DOHH2 (cell line): ENCODE measurements around the gene SPA17.

Source experiments
- H3F3A ChIP-seq: fragments of 200-600 bp; sonication (generic), shearing (Covaris generic); 2 replicates; pipeline ENCODE4 v1.6.0; 2016; ENCODE audit warnings: antibody characterized with exemption, mild to moderate bottlenecking; ENCODE audit not compliant: control insufficient read depth, insufficient read depth
- H3K27ac ChIP-seq: fragments of 200-600 bp; sonication (generic); 2 replicates; pipeline ENCODE4 v1.5.1; 2014; ENCODE audit warnings: low read depth, mild to moderate bottlenecking, low read length, moderate library complexity
- H3K27me3 ChIP-seq: fragments of 200-600 bp; sonication (generic); 2 replicates; pipeline ENCODE4 v1.6.1; 2014; ENCODE audit warnings: mild to moderate bottlenecking, low read length, mixed read lengths; ENCODE audit not compliant: control insufficient read depth
- H3K36me3 ChIP-seq: fragments of 200-600 bp; sonication (generic); 2 replicates; pipeline ENCODE4 v1.6.1; 2014; ENCODE audit warnings: mild to moderate bottlenecking, low read length, moderate library complexity, mixed read lengths; ENCODE audit not compliant: control insufficient read depth
- H3K4me1 ChIP-seq: fragments of 200-600 bp; sonication (generic); 2 replicates; pipeline ENCODE4 v1.6.1; 2014; ENCODE audit warnings: mild to moderate bottlenecking, low read length, mixed read lengths; ENCODE audit not compliant: control insufficient read depth
- H3K4me2 ChIP-seq: fragments of 200-600 bp; sonication (generic); 2 replicates; pipeline ENCODE4 v1.6.0; 2014; ENCODE audit warnings: mild to moderate bottlenecking, low read length, moderate library complexity
- H3K4me3 ChIP-seq: fragments of 200-600 bp; sonication (generic); 2 replicates; pipeline ENCODE4 v1.5.1; 2014; ENCODE audit warnings: mild to moderate bottlenecking, low read length, mixed read lengths
- H3K79me2 ChIP-seq: fragments of 200-600 bp; sonication (generic); 2 replicates; pipeline ENCODE4 v1.6.1; 2014; ENCODE audit warnings: mild to moderate bottlenecking, low read length, mixed read lengths; ENCODE audit not compliant: control insufficient read depth
- H3K9me2 ChIP-seq: fragments of 200-600 bp; sonication (generic); replicated peaks from 2 replicates; pipeline ENCODE4 v1.6.1; 2014; ENCODE audit warnings: mild to moderate bottlenecking, low read length, mixed read lengths; ENCODE audit not compliant: control insufficient read depth
- H3K9me3 ChIP-seq: fragments of 200-600 bp; sonication (generic); 2 replicates; pipeline ENCODE4 v1.6.1; 2014; ENCODE audit warnings: antibody characterized with exemption, low read length, mixed read lengths; ENCODE audit not compliant: control insufficient read depth, insufficient read depth
- H4K20me1 ChIP-seq: fragments of 200-600 bp; sonication (generic); 2 replicates; pipeline ENCODE4 v1.6.0; 2014; ENCODE audit warnings: low read depth, mild to moderate bottlenecking, antibody characterized with exemption, low read length, moderate library complexity; ENCODE audit not compliant: control insufficient read depth, insufficient read depth
- EZH2phosphoT487 ChIP-seq: fragments of 200-600 bp; sonication (generic); IDR thresholded peaks from 2 replicates; pipeline ENCODE4 v1.6.1; 2017; ENCODE audit warnings: borderline replicate concordance, mild to moderate bottlenecking, antibody characterized with exemption, low read length, moderate library complexity, mixed read lengths
- TF ChIP-seq, protein P1 (sequence below): fragments of 200-600 bp; sonication (generic); IDR thresholded peaks from one replicate; pipeline ENCODE4 v1.5.1; 2014; ENCODE audit warnings: antibody characterized with exemption, mild to moderate bottlenecking, low read depth, low read length; ENCODE audit not compliant: poor library complexity, severe bottlenecking

The SPA17 gene

GRCh38 chr11:124643042-124643604 is 30.6 kb upstream of the SPA17 start:
- no peaks in the 10 kb centered on the region for H3K9me3 ChIP-seq
- no peak overlapping the region for H3K27ac ChIP-seq
- no peak overlapping the region for H3K4me3 ChIP-seq
- H3K9me2 ChIP-seq, result no peaks in the 10 kb centered on the region
- H3K4me1 ChIP-seq, result peaks cover 24% of the 10 kb centered on the region
- no peaks in the 10 kb centered on the region for H3K79me2 ChIP-seq
- peaks cover 4% of the 10 kb centered on the region; the same call in 1 of the 2 replicates for H3K36me3 ChIP-seq
- H3F3A ChIP-seq, result no peaks in the 10 kb centered on the region
- H4K20me1 ChIP-seq, result no peaks in the 10 kb centered on the region
- no peak for TF ChIP-seq EZH2phosphoT487
- TF ChIP-seq, protein P1, sequence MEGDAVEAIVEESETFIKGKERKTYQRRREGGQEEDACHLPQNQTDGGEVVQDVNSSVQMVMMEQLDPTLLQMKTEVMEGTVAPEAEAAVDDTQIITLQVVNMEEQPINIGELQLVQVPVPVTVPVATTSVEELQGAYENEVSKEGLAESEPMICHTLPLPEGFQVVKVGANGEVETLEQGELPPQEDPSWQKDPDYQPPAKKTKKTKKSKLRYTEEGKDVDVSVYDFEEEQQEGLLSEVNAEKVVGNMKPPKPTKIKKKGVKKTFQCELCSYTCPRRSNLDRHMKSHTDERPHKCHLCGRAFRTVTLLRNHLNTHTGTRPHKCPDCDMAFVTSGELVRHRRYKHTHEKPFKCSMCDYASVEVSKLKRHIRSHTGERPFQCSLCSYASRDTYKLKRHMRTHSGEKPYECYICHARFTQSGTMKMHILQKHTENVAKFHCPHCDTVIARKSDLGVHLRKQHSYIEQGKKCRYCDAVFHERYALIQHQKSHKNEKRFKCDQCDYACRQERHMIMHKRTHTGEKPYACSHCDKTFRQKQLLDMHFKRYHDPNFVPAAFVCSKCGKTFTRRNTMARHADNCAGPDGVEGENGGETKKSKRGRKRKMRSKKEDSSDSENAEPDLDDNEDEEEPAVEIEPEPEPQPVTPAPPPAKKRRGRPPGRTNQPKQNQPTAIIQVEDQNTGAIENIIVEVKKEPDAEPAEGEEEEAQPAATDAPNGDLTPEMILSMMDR, result no peak
- H3K27me3 ChIP-seq, result no peaks in the 10 kb centered on the region
- H3K4me2 ChIP-seq, result no peak overlapping the region

- H4K20me1 ChIP-seq, result no peaks in the 10 kb centered on the region
- peaks cover 24% of the 10 kb centered on the region for H3K4me1 ChIP-seq
- no peak overlapping the region for H3K4me3 ChIP-seq
- H3K27ac ChIP-seq, result no peak overlapping the region
- TF ChIP-seq, protein P1, result no peak
- no peak for TF ChIP-seq EZH2phosphoT487
- no peaks in the 10 kb centered on the region for H3K9me3 ChIP-seq
- H3F3A ChIP-seq, result no peaks in the 10 kb centered on the region
- H3K27me3 ChIP-seq, result no peaks in the 10 kb centered on the region
- H3K4me2 ChIP-seq, result peak overlapping the region; percentile 72
- H3K36me3 ChIP-seq, result peaks cover 4% of the 10 kb centered on the region; the same call in 1 of the 2 replicates
- no peaks in the 10 kb centered on the region for H3K79me2 ChIP-seq
- no peaks in the 10 kb centered on the region for H3K9me2 ChIP-seq
Observed at GRCh38 chr11:124643605-124644425, 29.9 kb upstream of the SPA17 start.

GRCh38 chr11:124644426-124645280 is 29.1 kb upstream of the SPA17 start:
- no peaks in the 10 kb centered on the region for H3K79me2 ChIP-seq
- H3K27ac ChIP-seq, result no peak overlapping the region
- peak overlapping the region; percentile 72 for H3K4me2 ChIP-seq
- no peaks in the 10 kb centered on the region for H3K9me2 ChIP-seq
- no peaks in the 10 kb centered on the region for H3F3A ChIP-seq
- no peak for TF ChIP-seq EZH2phosphoT487
- TF ChIP-seq, protein P1, result peak; percentile 91
- peaks cover 2% of the 10 kb centered on the region; the same call in 1 of the 2 replicates for H3K36me3 ChIP-seq
- peak overlapping the region; percentile 56 for H3K4me3 ChIP-seq
- H4K20me1 ChIP-seq, result no peaks in the 10 kb centered on the region
- H3K27me3 ChIP-seq, result no peaks in the 10 kb centered on the region
- no peaks in the 10 kb centered on the region for H3K9me3 ChIP-seq
- peaks cover 24% of the 10 kb centered on the region for H3K4me1 ChIP-seq
